ENCODE results near the gene PLXNA4. TPM values are rescaled to one million over a fixed set of nuclear protein-coding genes. Genes with fewer than 3 reads are reported as not detected.

Gene PLXNA4
- total and polyA plus RNA-seq, 4 donors, result 0.04 to 1.1 (median 0.41) TPM

- H3K27ac ChIP-seq (ENCODE audit: low read depth in 1 of 2, low read length in 2 of 2), result no peak overlapping the region
- no peaks in the 10 kb centered on the region for H3K36me3 ChIP-seq (ENCODE audit: control insufficient read depth in 4 of 4, insufficient read depth in 3 of 4, low read depth in 1 of 4, low read length in 3 of 4)
- H3K9me3 ChIP-seq (ENCODE audit: control insufficient read depth in 4 of 4, low read length in 3 of 4), result no peaks in the 10 kb centered on the region
- TF ChIP-seq HNF4G (IDR thresholded peaks at IDR 0.05) (no peak), NR2F2 (IDR thresholded peaks at IDR 0.05) (no peak), SP1 (IDR thresholded peaks at IDR 0.05) (no peak), FOXA1 (IDR thresholded peaks at IDR 0.05) (no peak), JUND (IDR thresholded peaks at IDR 0.05) (no peak), RXRA (IDR thresholded peaks at IDR 0.05) (no peak), TAF1 (conservative IDR thresholded peaks at IDR 0.05) (no peak)
- H3K4me3 ChIP-seq (ENCODE audit: low read depth in 1 of 3, low read length in 3 of 3), result no peak overlapping the region
- DNase-seq (ENCODE audit: low spot score), result no peak
- 90% methylated on average over 21 of the region's 21 CpGs for WGBS
- no peaks in the 10 kb centered on the region for H3K27me3 ChIP-seq (ENCODE audit: control insufficient read depth in 4 of 4, insufficient read depth in 4 of 4, low read length in 3 of 4)
- H3K9ac ChIP-seq (ENCODE audit: low read depth in 1 of 2, low read length in 2 of 2), result no peak overlapping the region
- no peaks in the 10 kb centered on the region for H3K4me1 ChIP-seq (ENCODE audit: control insufficient read depth in 4 of 4, insufficient read depth in 4 of 4, low read length in 3 of 4)
Observed at GRCh38 chr7:132113536-132114371, 462.5 kb downstream of the PLXNA4 start.

DNA sequence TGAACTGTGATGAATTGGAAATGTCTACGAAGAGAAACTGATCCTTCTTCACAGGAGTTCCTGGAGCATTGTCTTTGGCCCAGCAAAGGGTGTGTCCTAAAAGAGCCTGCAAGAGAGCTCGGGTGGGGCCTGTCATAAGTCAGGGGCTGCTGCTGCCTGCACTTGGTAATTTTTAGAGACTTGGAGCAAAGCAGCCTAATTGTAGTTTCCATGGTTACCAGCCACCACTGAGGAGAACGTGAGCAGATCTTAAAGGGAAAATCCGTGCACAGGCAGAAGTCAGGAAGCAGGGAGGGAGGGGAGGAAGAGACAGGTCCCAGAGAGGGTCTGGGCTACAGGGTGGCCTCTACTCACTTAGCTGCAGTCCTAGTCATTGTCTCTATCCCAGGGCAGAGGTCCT, 463.6 kb downstream of the PLXNA4 start:
- WGBS, result 79% methylated on average over 4 of the region's 4 CpGs
- no peaks in the 10 kb centered on the region for H3K27me3 ChIP-seq (ENCODE audit: control insufficient read depth in 4 of 4, insufficient read depth in 4 of 4, low read length in 3 of 4)
- DNase-seq (ENCODE audit: low spot score), result no peak
- no peak overlapping the region for H3K27ac ChIP-seq (ENCODE audit: low read depth in 1 of 2, low read length in 2 of 2)
- no peaks in the 10 kb centered on the region for H3K4me1 ChIP-seq (ENCODE audit: control insufficient read depth in 4 of 4, insufficient read depth in 4 of 4, low read length in 3 of 4)
- H3K36me3 ChIP-seq (ENCODE audit: control insufficient read depth in 4 of 4, insufficient read depth in 3 of 4, low read depth in 1 of 4, low read length in 3 of 4), result no peaks in the 10 kb centered on the region
- no peak overlapping the region for H3K9ac ChIP-seq (ENCODE audit: low read depth in 1 of 2, low read length in 2 of 2)
- no peak overlapping the region for H3K4me3 ChIP-seq (ENCODE audit: low read depth in 1 of 3, low read length in 3 of 3)
- no peak for TF ChIP-seq ZBTB33 (IDR thresholded peaks at IDR 0.05)
- no peak for TF ChIP-seq GABPA (IDR thresholded peaks at IDR 0.05 in 1 of 2, conservative IDR thresholded peaks at IDR 0.05 in 1 of 2)
- TF ChIP-seq ATF3 (IDR thresholded peaks at IDR 0.05), result no peak
- no peak for TF ChIP-seq SP1 (IDR thresholded peaks at IDR 0.05)
- TF ChIP-seq JUND (IDR thresholded peaks at IDR 0.05), result no peak
- no peak for TF ChIP-seq MAX (IDR thresholded peaks at IDR 0.05)
- TF ChIP-seq TAF1 (conservative IDR thresholded peaks at IDR 0.05), result no peak
- no peak for TF ChIP-seq FOXA2 (IDR thresholded peaks at IDR 0.05)
- TF ChIP-seq HNF4G (IDR thresholded peaks at IDR 0.05), result no peak
- TF ChIP-seq, protein P1, sequence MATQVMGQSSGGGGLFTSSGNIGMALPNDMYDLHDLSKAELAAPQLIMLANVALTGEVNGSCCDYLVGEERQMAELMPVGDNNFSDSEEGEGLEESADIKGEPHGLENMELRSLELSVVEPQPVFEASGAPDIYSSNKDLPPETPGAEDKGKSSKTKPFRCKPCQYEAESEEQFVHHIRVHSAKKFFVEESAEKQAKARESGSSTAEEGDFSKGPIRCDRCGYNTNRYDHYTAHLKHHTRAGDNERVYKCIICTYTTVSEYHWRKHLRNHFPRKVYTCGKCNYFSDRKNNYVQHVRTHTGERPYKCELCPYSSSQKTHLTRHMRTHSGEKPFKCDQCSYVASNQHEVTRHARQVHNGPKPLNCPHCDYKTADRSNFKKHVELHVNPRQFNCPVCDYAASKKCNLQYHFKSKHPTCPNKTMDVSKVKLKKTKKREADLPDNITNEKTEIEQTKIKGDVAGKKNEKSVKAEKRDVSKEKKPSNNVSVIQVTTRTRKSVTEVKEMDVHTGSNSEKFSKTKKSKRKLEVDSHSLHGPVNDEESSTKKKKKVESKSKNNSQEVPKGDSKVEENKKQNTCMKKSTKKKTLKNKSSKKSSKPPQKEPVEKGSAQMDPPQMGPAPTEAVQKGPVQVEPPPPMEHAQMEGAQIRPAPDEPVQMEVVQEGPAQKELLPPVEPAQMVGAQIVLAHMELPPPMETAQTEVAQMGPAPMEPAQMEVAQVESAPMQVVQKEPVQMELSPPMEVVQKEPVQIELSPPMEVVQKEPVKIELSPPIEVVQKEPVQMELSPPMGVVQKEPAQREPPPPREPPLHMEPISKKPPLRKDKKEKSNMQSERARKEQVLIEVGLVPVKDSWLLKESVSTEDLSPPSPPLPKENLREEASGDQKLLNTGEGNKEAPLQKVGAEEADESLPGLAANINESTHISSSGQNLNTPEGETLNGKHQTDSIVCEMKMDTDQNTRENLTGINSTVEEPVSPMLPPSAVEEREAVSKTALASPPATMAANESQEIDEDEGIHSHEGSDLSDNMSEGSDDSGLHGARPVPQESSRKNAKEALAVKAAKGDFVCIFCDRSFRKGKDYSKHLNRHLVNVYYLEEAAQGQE (IDR thresholded peaks at IDR 0.05), result no peak
- no peak for TF ChIP-seq FOXA1 (IDR thresholded peaks at IDR 0.05)
- TF ChIP-seq YY1 (IDR thresholded peaks at IDR 0.05), result no peak
- no peak for TF ChIP-seq RAD21 (IDR thresholded peaks at IDR 0.05)
- no peak for TF ChIP-seq NR2F2 (IDR thresholded peaks at IDR 0.05)
- no peak for TF ChIP-seq CTCF (IDR thresholded peaks at IDR 0.05; ENCODE audit: low read depth, low read length, missing input control)
- no peaks in the 10 kb centered on the region for H3K9me3 ChIP-seq (ENCODE audit: control insufficient read depth in 4 of 4, low read length in 3 of 4)
